Thyroid gland (tissue), 4 donors: Measurements from ENCODE around the gene BTBD9.

Source experiments
- POLR2A ChIP-seq, 2 donors: fragments of 450-650 bp; IDR thresholded peaks; one replicate each; pipeline ENCODE4 v1.6.1; 2017; ENCODE audit warnings: antibody characterized with exemption in 2 of 2, mild to moderate bottlenecking in 2 of 2, moderate library complexity in 1 of 2
- TF ChIP-seq, protein P1 (sequence below), 6 experiments: fragments of 200-600 bp in 3 of 6; fragments of 450-650 bp in 3 of 6; sonication (generic) in 3 of 6; IDR thresholded peaks; one replicate each; pipeline ENCODE4 v1.5.1; 2016 to 2019; ENCODE audit warnings: antibody characterized with exemption in 6 of 6, mild to moderate bottlenecking in 2 of 6, inconsistent platforms in 1 of 6, moderate library complexity in 1 of 6

DNA sequence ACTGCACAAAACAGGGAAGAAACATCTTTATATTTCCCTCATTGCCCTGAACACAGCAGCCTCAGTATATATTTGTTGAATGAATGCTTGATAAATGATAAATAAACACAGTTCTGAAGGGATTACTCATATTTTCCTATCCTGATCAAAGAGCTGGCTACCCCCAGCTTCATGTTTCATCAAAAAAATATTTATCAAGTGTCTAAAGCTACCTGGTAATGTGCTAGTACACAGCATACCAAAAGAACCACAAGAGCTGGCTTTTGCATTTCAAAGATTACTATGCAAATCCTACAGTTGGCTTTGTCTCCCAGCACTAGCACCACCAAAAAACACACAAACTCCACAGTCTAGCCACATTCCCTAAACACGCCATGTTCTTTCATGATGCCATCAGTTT lies 130.0 kb downstream of the BTBD9 start:
- TF ChIP-seq, protein P1, sequence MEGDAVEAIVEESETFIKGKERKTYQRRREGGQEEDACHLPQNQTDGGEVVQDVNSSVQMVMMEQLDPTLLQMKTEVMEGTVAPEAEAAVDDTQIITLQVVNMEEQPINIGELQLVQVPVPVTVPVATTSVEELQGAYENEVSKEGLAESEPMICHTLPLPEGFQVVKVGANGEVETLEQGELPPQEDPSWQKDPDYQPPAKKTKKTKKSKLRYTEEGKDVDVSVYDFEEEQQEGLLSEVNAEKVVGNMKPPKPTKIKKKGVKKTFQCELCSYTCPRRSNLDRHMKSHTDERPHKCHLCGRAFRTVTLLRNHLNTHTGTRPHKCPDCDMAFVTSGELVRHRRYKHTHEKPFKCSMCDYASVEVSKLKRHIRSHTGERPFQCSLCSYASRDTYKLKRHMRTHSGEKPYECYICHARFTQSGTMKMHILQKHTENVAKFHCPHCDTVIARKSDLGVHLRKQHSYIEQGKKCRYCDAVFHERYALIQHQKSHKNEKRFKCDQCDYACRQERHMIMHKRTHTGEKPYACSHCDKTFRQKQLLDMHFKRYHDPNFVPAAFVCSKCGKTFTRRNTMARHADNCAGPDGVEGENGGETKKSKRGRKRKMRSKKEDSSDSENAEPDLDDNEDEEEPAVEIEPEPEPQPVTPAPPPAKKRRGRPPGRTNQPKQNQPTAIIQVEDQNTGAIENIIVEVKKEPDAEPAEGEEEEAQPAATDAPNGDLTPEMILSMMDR (IDR thresholded peaks at IDR 0.05) = no peak
- no peak for TF ChIP-seq POLR2A (IDR thresholded peaks at IDR 0.05)
